Loucy (cell line): ENCODE measurements around the gene VSIG10L2.

Experiments used
- H2AFZ ChIP-seq: fragments of 200-600 bp; sonication (generic); 2 replicates; pipeline ENCODE4 v1.6.0; 2016; ENCODE audit warnings: antibody characterized with exemption, mild to moderate bottlenecking, low read length, moderate library complexity
- H3F3A ChIP-seq: fragments of 200-600 bp; 2 replicates; pipeline ENCODE4 v1.6.0; 2016; ENCODE audit warnings: antibody characterized with exemption, low read depth, mild to moderate bottlenecking
- H3K27me3 ChIP-seq: fragments of 200-600 bp; sonication (generic); 2 replicates; pipeline ENCODE4 v1.6.1; 2014; ENCODE audit warnings: low read length, mild to moderate bottlenecking; ENCODE audit not compliant: insufficient read depth, poor library complexity, severe bottlenecking
- H3K36me3 ChIP-seq: fragments of 200-600 bp; sonication (generic); 2 replicates; pipeline ENCODE4 v1.6.1; 2016; ENCODE audit warnings: low read length; ENCODE audit not compliant: insufficient read depth
- H3K4me1 ChIP-seq: fragments of 200-600 bp; sonication (generic); 2 replicates; pipeline ENCODE4 v1.5.1; 2014; ENCODE audit warnings: low read length, mild to moderate bottlenecking; ENCODE audit not compliant: insufficient read depth, poor library complexity, severe bottlenecking
- H3K4me2 ChIP-seq: fragments of 200-600 bp; sonication (generic); 2 replicates; pipeline ENCODE4 v1.6.0; 2014; ENCODE audit warnings: antibody characterized with exemption, low read length, low read depth, mild to moderate bottlenecking; ENCODE audit not compliant: poor library complexity, severe bottlenecking
- H3K4me3 ChIP-seq: fragments of 200-600 bp; sonication (generic); 2 replicates; pipeline ENCODE4 v1.5.1; 2014; ENCODE audit warnings: low read length, mild to moderate bottlenecking, mixed read lengths; ENCODE audit not compliant: poor library complexity, severe bottlenecking
- H3K79me2 ChIP-seq: fragments of 200-600 bp; sonication (generic); 2 replicates; pipeline ENCODE4 v1.6.1; 2014; ENCODE audit warnings: low read length; ENCODE audit not compliant: insufficient read depth
- H3K9ac ChIP-seq: fragments of 200-600 bp; sonication (generic); 2 replicates; pipeline ENCODE4 v1.6.0; 2014; ENCODE audit warnings: mild to moderate bottlenecking, low read depth, low read length, moderate library complexity; ENCODE audit not compliant: poor library complexity, severe bottlenecking
- H3K9me2 ChIP-seq: fragments of 200-600 bp; sonication (generic); replicated peaks from 2 replicates; pipeline ENCODE4 v1.6.1; 2016; ENCODE audit warnings: low read depth, low read length, mixed read lengths
- H3K9me3 ChIP-seq: fragments of 200-600 bp; sonication (generic); 2 replicates; pipeline ENCODE4 v1.6.1; 2014; ENCODE audit warnings: mild to moderate bottlenecking, antibody characterized with exemption, low read length, low read depth; ENCODE audit not compliant: insufficient read depth
- H4K20me1 ChIP-seq: fragments of 200-600 bp; sonication (generic); 2 replicates; pipeline ENCODE4 v1.6.0; 2014; ENCODE audit warnings: antibody characterized with exemption, low read length, mild to moderate bottlenecking; ENCODE audit not compliant: insufficient read depth, poor library complexity, severe bottlenecking
- CTCF ChIP-seq: fragments of 200-600 bp; sonication (generic); conservative IDR thresholded peaks from 2 replicates; pipeline ENCODE4 v1.5.1; 2014; ENCODE audit warnings: mild to moderate bottlenecking, antibody characterized with exemption, low read length
- EZH2phosphoT487 ChIP-seq: fragments of 200-600 bp; IDR thresholded peaks from 2 replicates; pipeline ENCODE4 v1.6.1; 2018; ENCODE audit warnings: antibody characterized with exemption, mild to moderate bottlenecking, moderate library complexity, borderline replicate concordance

VSIG10L2 gene

GRCh38 chr11:125929445-125930075, 16.3 kb upstream of the VSIG10L2 start:
- no peak overlapping the region for H3K4me3 ChIP-seq
- no peak overlapping the region for H3K4me2 ChIP-seq
- no peaks in the 10 kb centered on the region for H3F3A ChIP-seq
- no peaks in the 10 kb centered on the region for H3K9me2 ChIP-seq
- H3K9ac ChIP-seq: no peak overlapping the region
- no peaks in the 10 kb centered on the region for H3K36me3 ChIP-seq
- no peaks in the 10 kb centered on the region for H3K4me1 ChIP-seq
- H3K27me3 ChIP-seq: peaks cover 5% of the 10 kb centered on the region
- H4K20me1 ChIP-seq: no peaks in the 10 kb centered on the region
- TF ChIP-seq EZH2phosphoT487 (no peak), CTCF (no peak)
- H3K79me2 ChIP-seq: no peaks in the 10 kb centered on the region
- H3K9me3 ChIP-seq: no peaks in the 10 kb centered on the region
- H2AFZ ChIP-seq: no peak overlapping the region

GRCh38 chr11:125930076-125930450, 15.8 kb upstream of the VSIG10L2 start:
- H2AFZ ChIP-seq: no peak overlapping the region
- H3F3A ChIP-seq: no peaks in the 10 kb centered on the region
- H3K79me2 ChIP-seq: no peaks in the 10 kb centered on the region
- no peak overlapping the region for H3K4me2 ChIP-seq
- H3K9ac ChIP-seq: no peak overlapping the region
- no peaks in the 10 kb centered on the region for H3K9me2 ChIP-seq
- H3K36me3 ChIP-seq: no peaks in the 10 kb centered on the region
- no peaks in the 10 kb centered on the region for H3K9me3 ChIP-seq
- no peaks in the 10 kb centered on the region for H3K4me1 ChIP-seq
- no peak for TF ChIP-seq EZH2phosphoT487
- TF ChIP-seq CTCF: no peak
- H4K20me1 ChIP-seq: no peaks in the 10 kb centered on the region
- H3K4me3 ChIP-seq: no peak overlapping the region
- H3K27me3 ChIP-seq: peaks cover 5% of the 10 kb centered on the region

- H3F3A ChIP-seq: no peaks in the 10 kb centered on the region
- no peak overlapping the region for H3K4me3 ChIP-seq
- H3K4me1 ChIP-seq: no peaks in the 10 kb centered on the region
- no peak overlapping the region for H3K4me2 ChIP-seq
- H4K20me1 ChIP-seq: no peaks in the 10 kb centered on the region
- H3K9ac ChIP-seq: no peak overlapping the region
- H3K9me3 ChIP-seq: no peaks in the 10 kb centered on the region
- H2AFZ ChIP-seq: no peak overlapping the region
- H3K27me3 ChIP-seq: peaks cover 8% of the 10 kb centered on the region
- H3K79me2 ChIP-seq: no peaks in the 10 kb centered on the region
- TF ChIP-seq CTCF (no peak), EZH2phosphoT487 (no peak)
- no peaks in the 10 kb centered on the region for H3K9me2 ChIP-seq
- no peaks in the 10 kb centered on the region for H3K36me3 ChIP-seq
These were observed 14.7 kb upstream of the VSIG10L2 start for GRCh38 chr11:125931116-125931515.
